CD4-positive, alpha-beta memory T cell (primary cell): Measurements from ENCODE around the gene DNAH14. TPM values are rescaled to one million over a fixed set of nuclear protein-coding genes. Genes with fewer than 3 reads are reported as not detected.

Experiments
- CTCF ChIA-PET: fragments of 350-600 bp; sonication (Branson Sonifier 250); formaldehyde crosslinking; loops from one replicate; lab custom pipeline; 2021; ENCODE audit warnings: inconsistent platforms; ENCODE audit not compliant: partially characterized antibody; lab: Charles Lee
- POLR2A ChIA-PET: fragments of 350-600 bp; sonication (Branson Sonifier 250); formaldehyde crosslinking; loops from one replicate; lab custom pipeline; 2021; ENCODE audit not compliant: partially characterized antibody; lab: Charles Lee
- DNase-seq, 5 donors: peaks; one replicate each; pipeline versions ENCODE4 v3.0.0 to v3.0.0-alpha.2; 2020 to 2022; ENCODE audit warnings: mixed read lengths in 1 of 5
- H3K27ac ChIP-seq: one replicate; pipeline ENCODE4 v1.7.0; 2013; ENCODE audit warnings: low read depth, low read length
- H3K27me3 ChIP-seq: 2 replicates; pipeline ENCODE4 v1.7.0; 2013; ENCODE audit warnings: mild to moderate bottlenecking, low read length, moderate library complexity; ENCODE audit not compliant: insufficient read depth
- H3K36me3 ChIP-seq: 2 replicates; pipeline ENCODE4 v1.7.0; 2013; ENCODE audit warnings: mild to moderate bottlenecking, low read length, moderate library complexity; ENCODE audit not compliant: insufficient read depth
- H3K4me1 ChIP-seq: 2 replicates; pipeline ENCODE4 v1.7.0; 2013; ENCODE audit warnings: mild to moderate bottlenecking, low read length, moderate library complexity; ENCODE audit not compliant: insufficient read depth
- H3K4me3 ChIP-seq, 2 donors: one replicate each; pipeline ENCODE4 v1.7.0; 2013; ENCODE audit warnings: low read length in 2 of 2, mild to moderate bottlenecking in 1 of 2
- H3K9me3 ChIP-seq, 2 donors: one replicate each; pipeline ENCODE4 v1.7.0; 2013; ENCODE audit warnings: low read length in 2 of 2, control low read depth in 1 of 2; ENCODE audit not compliant: control insufficient read depth in 1 of 2
- H3K27ac Mint-ChIP-seq, 7 donors: one replicate each; pipeline ENCODE4 v1.8.0; 2020 to 2021; ENCODE audit warnings: mixed read lengths in 7 of 7, mild to moderate bottlenecking in 6 of 7, inconsistent platforms in 3 of 7, moderate library complexity in 3 of 7
- H3K27me3 Mint-ChIP-seq, 2 donors: one replicate each; pipeline ENCODE4 v1.8.0; 2020 to 2021; ENCODE audit warnings: mixed read lengths in 2 of 2
- H3K36me3 Mint-ChIP-seq, 2 donors: one replicate each; pipeline ENCODE4 v1.8.0; 2020 to 2021; ENCODE audit warnings: mixed read lengths in 2 of 2, inconsistent platforms in 1 of 2, mild to moderate bottlenecking in 1 of 2
- H3K4me1 Mint-ChIP-seq, 4 donors: one replicate each; pipeline ENCODE4 v1.8.0; 2020 to 2021; ENCODE audit warnings: mixed read lengths in 4 of 4, mild to moderate bottlenecking in 1 of 4
- H3K4me3 Mint-ChIP-seq, 8 donors: one replicate each; pipeline ENCODE4 v1.8.0; 2020 to 2021; ENCODE audit warnings: mixed read lengths in 8 of 8, mild to moderate bottlenecking in 7 of 8, moderate library complexity in 6 of 8, inconsistent platforms in 3 of 8
- H3K9me3 Mint-ChIP-seq, 8 donors: one replicate each; pipeline ENCODE4 v1.8.0; 2020 to 2021; ENCODE audit warnings: mixed read lengths in 8 of 8, mild to moderate bottlenecking in 5 of 8, inconsistent platforms in 3 of 8, moderate library complexity in 1 of 8
- intact Hi-C: fragments of 100-400 bp; cut with micrococcal nuclease; formaldehyde crosslinking; loops from one replicate; pipeline ENCODE4 v1.15.1; 2023
- polyA plus RNA-seq, 2 donors: library from polyadenylated mRNA; unstranded; fragments of 300-500 nt; fragmentation: Illumina TruSeq; gene quantifications; one replicate each; pipeline ENCODE4 v1.2.3, GENCODE V29; 2021
- total RNA-seq, 2 experiments: library from RNA; stranded (reverse); gene quantifications; one replicate each; pipeline ENCODE4 v1.2.3, GENCODE V29; 2021

The DNAH14 gene
- total and polyA plus RNA-seq, 4 experiments from 2014 or later = 0.06 TPM; not detected in 3

DNA sequence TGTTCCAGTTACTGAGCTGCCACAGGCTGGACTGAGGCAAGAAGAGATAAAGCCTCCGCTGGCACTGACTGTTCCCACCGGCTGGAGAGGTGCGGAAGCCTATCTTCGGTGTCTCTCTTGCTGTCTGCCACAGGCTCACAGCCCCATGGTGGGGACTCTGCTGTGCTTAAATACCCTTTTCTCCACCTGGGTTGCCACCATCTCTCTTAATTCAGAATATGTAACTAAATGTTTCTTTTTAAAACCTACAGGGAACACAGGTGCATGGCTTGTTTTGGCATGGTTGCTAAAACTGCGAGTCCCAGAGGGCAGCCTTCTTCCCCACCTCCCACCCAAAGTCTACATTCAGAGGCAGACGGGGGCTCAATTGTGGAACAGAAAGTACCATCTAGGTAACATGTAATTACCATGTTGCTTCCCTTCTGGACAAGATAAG is 506.5 kb downstream of the DNAH14 start:
- ChIA-PET POLR2A (no interaction called here), CTCF (no interaction called here)
- no peaks in the 10 kb centered on the region for H3K27me3 ChIP-seq
- Mint-ChIP-seq H3K4me3 (no peak overlapping the region), H3K27ac (no peak overlapping the region), H3K9me3 (peaks cover 0 to 3% (median 0%) of the 10 kb centered on the region in 8 donors), H3K4me1 (peaks cover 0 to 7% (median 6%) of the 10 kb centered on the region in 4 donors), H3K27me3 (peaks cover 0 to 2% of the 10 kb centered on the region in 2 donors), H3K36me3 (no peaks in the 10 kb centered on the region)
- H3K27ac ChIP-seq = no peak overlapping the region
- no peak for DNase-seq
- intact Hi-C loops = no loop called here
- H3K9me3 ChIP-seq = no peaks in the 10 kb centered on the region
- no peaks in the 10 kb centered on the region for H3K4me1 ChIP-seq
- H3K4me3 ChIP-seq = no peak overlapping the region
- H3K36me3 ChIP-seq = no peaks in the 10 kb centered on the region

DNA sequence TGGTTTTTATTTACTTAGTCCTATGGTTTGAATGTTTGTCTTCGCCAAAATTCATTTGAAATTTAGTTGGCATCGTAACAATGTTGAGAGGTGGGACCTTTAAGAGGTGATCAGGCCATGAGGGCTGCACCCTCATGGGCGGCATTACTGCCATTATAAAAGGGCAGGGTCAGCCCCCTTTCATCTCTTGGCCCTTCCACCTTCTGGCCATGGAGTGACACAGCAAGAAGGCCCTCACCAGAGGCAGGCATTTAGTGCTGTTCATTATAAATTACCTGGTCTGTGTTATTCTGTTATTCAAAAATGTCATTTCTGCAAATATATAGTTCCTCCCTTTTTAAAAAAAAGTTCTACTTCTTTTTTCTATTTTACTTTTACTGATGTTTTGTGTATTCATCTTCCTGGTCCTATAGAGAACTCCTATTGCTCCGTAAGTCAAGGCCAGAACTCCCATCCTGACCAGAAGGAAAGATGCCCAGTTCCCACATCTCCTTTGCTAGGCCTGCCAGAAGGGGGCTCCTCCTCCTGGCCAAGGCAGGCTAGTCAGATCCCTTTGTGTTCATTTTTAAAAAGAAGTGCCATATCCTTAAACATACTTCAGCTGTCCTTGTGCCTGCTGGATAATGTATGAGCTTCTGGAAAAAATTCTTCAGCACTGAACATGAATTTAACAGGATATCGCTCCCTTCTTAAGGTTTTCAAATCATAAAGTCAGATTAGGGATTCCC is 508.4 kb downstream of the DNAH14 start:
- DNase-seq = no peak
- Mint-ChIP-seq H3K27me3 (peaks cover 0 to 2% of the 10 kb centered on the region in 2 donors), H3K27ac (peak overlapping the region in 1 of 7 donors; percentile 24), H3K9me3 (peaks cover 0 to 3% (median 0%) of the 10 kb centered on the region in 8 donors), H3K4me1 (peaks cover 15 to 25% (median 21%) of the 10 kb centered on the region in 4 donors), H3K36me3 (no peaks in the 10 kb centered on the region), H3K4me3 (no peak overlapping the region)
- CTCF ChIA-PET = interaction anchor here (7.9 kb wide), 1 partner anchor 11 kb away, joined by 87 read pairs; the partner anchor contains the start of gene LBR
- POLR2A ChIA-PET = interaction anchor here (1.6 kb wide), 1 partner anchor 10 kb away, joined by 5 read pairs; the partner anchor contains the start of gene LBR
- intact Hi-C loops = no loop called here
- H3K27me3 ChIP-seq = no peaks in the 10 kb centered on the region
- H3K27ac ChIP-seq = no peak overlapping the region
- H3K9me3 ChIP-seq = no peaks in the 10 kb centered on the region
- H3K4me3 ChIP-seq = no peak overlapping the region
- H3K4me1 ChIP-seq = peaks cover 18% of the 10 kb centered on the region
- no peaks in the 10 kb centered on the region for H3K36me3 ChIP-seq

DNA sequence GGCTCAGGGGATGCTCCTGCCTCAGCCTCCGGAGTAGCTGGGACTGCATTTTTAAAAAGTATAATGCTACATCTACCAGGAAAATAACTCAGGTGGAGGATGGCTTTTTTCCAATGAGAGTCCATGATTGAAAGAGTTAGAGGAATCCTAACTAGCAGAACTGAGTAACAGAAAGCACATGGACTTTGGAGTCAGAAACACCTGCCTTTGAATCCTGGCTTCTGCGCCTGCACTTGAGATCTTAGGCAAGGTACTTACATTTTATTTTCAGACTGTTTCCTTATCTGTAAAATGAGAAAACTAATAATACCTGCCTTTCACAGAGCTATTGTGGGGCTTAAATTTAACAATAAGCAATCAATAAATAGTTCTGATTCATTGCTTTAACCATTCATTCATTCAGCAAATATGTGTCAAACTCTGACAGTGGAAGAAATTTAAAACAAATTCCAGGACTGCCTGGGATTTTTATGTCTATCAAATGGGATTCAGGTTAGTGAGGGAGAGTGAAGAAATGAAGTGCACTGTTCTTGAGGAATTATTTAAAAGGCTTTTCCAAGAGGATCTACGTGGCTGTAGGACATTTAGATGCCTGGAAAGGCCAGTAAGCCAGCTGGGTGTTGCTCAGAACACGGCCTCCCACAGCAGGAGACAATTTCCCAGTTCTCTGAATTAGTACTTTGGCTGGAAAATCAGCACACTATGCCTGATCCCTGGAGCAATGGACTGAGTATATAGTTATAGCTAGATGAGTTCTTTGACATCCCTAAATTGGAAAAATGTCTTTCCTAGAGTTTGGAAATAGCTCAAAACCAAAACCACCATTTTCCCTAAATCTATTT is 511.1 kb downstream of the DNAH14 start:
- CTCF ChIA-PET = interaction anchor here (0.7 to 7.9 kb wide), 10 partner anchors 13 to 534 kb away, joined by 3 to 87 read pairs (median 5); partner anchors contain the start of gene LBR
- no peak for DNase-seq
- H3K9me3 ChIP-seq = no peaks in the 10 kb centered on the region
- H3K36me3 ChIP-seq = no peaks in the 10 kb centered on the region
- H3K27me3 Mint-ChIP-seq = no peaks in the 10 kb centered on the region
- peaks cover 43% of the 10 kb centered on the region for H3K4me1 ChIP-seq
- H3K27ac Mint-ChIP-seq = peak overlapping the region in 1 of 7 donors; percentile 8
- no peaks in the 10 kb centered on the region for H3K36me3 Mint-ChIP-seq
- H3K4me3 Mint-ChIP-seq = no peak overlapping the region
- POLR2A ChIA-PET = interaction anchor here (8.0 to 9.3 kb wide), 2 partner anchors 13 to 27 kb away, joined by 209 to 319 read pairs; partner anchors contain the start of gene LBR
- intact Hi-C loops = loop anchor here (5.0 kb wide), 1 partner anchor 123 kb away; no protein-coding TSS in a partner anchor
- no peaks in the 10 kb centered on the region for H3K27me3 ChIP-seq
- no peak overlapping the region for H3K27ac ChIP-seq
- H3K4me3 ChIP-seq = no peak overlapping the region
- peaks cover 32 to 51% (median 44%) of the 10 kb centered on the region in 4 donors for H3K4me1 Mint-ChIP-seq
- H3K9me3 Mint-ChIP-seq = no peaks in the 10 kb centered on the region

DNA sequence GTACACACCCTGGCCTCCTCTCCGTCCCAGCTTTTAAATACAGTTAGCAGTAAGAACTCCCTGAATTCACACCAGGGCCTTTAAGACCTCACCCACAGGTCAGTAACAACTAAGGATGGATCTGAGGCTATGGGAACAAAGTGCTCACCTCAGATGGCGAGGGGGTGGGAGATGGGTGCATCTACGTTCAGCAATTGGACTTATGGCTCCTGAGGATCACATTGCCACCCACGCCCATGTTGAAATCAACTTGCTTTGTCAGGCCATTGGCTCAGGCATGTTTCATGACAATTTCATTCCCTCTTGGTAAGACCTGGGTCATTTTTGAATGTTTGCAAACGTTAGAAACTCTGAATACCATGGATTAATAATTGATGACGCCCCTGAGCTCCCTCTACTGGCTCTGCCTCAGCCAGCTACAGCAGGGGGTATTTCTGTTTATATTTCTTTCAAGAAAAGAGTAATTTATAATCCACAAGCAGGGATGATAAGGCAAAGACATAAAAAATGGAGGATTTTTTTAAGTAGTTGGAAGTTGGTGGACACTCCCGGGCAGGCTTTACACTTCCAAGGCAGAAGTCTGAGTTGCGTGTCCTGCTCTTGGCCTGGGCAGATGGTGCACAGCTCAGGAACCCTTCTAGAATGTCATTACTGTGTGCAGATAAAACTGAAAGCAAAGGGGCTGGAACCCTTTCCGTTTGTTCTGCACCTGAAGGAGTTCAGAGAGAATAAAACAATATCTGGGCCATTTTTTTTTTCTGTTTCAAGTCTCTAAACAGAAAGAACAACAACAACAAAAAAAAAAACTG is 512.0 kb downstream of the DNAH14 start:
- Histone ChIP-seq H3K9me3 (no peaks in the 10 kb centered on the region), H3K27ac (peak overlapping the region; percentile 31), H3K4me1 (peaks cover 52% of the 10 kb centered on the region), H3K36me3 (no peaks in the 10 kb centered on the region), H3K27me3 (no peaks in the 10 kb centered on the region), H3K4me3 (no peak overlapping the region)
- intact Hi-C loops = loop anchor here (5.0 kb wide), 1 partner anchor 124 kb away; no protein-coding TSS in a partner anchor
- no peaks in the 10 kb centered on the region for H3K27me3 Mint-ChIP-seq
- no peak for DNase-seq
- peaks cover 40 to 60% (median 53%) of the 10 kb centered on the region in 4 donors for H3K4me1 Mint-ChIP-seq
- ChIA-PET POLR2A (interaction anchor here (0.6 to 9.3 kb wide), 5 partner anchors 14 to 543 kb away, joined by 3 to 319 read pairs (median 4); partner anchors contain the start of gene LBR), CTCF (interaction anchor here (0.9 to 7.9 kb wide), 8 partner anchors 10 to 122 kb away, joined by 3 to 87 read pairs (median 6); partner anchors contain the start of gene LBR)
- H3K4me3 Mint-ChIP-seq = peak overlapping the region; percentile 13 to 75 (median 41)
- H3K36me3 Mint-ChIP-seq = no peaks in the 10 kb centered on the region
- H3K27ac Mint-ChIP-seq = peak overlapping the region; percentile 25 to 84 (median 49)
- no peaks in the 10 kb centered on the region for H3K9me3 Mint-ChIP-seq

DNA sequence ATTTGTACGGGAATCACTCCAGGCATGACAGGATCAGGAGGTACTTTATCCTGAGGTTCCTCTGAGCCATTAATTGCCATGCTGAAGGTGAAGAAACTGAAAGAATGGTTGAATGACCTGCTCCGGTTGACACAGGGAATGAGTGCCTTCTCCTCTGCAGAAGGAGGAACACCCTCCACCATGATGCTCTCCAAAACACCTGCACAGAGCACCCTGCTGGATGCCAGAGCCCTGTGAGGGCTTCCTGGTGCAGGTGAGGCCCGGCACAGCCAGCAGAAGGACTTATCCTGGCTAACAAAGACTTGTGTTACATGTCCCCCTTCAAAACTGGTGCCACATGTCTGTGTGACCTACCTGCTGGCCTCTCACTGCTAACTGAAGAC is 512.6 kb downstream of the DNAH14 start:
- DNase-seq = no peak

More for the DNA sequence above, 512.6 kb downstream of the DNAH14 start:
- no peaks in the 10 kb centered on the region for H3K36me3 ChIP-seq
- peaks cover 40 to 64% (median 54%) of the 10 kb centered on the region in 4 donors for H3K4me1 Mint-ChIP-seq
- ChIA-PET CTCF (interaction anchor here (1.5 to 7.9 kb wide), 5 partner anchors 10 to 123 kb away, joined by 4 to 87 read pairs (median 8); partner anchors contain the start of gene LBR), POLR2A (interaction anchor here (0.6 to 9.3 kb wide), 5 partner anchors 14 to 542 kb away, joined by 3 to 319 read pairs (median 4); partner anchors contain the start of gene LBR)
- H3K36me3 Mint-ChIP-seq = no peaks in the 10 kb centered on the region
- H3K9me3 ChIP-seq = no peaks in the 10 kb centered on the region
- H3K4me1 ChIP-seq = peaks cover 58% of the 10 kb centered on the region
- no peak overlapping the region for H3K4me3 ChIP-seq
- H3K4me3 Mint-ChIP-seq = peak overlapping the region in 6 of 8 donors; percentile 21 to 75 (median 41)
- H3K9me3 Mint-ChIP-seq = no peaks in the 10 kb centered on the region
- no peaks in the 10 kb centered on the region for H3K27me3 Mint-ChIP-seq
- peak overlapping the region; percentile 25 to 84 (median 74) for H3K27ac Mint-ChIP-seq
- intact Hi-C loops = loop anchor here (5.0 kb wide), 1 partner anchor 125 kb away; no protein-coding TSS in a partner anchor
- peak overlapping the region; percentile 31 for H3K27ac ChIP-seq
- no peaks in the 10 kb centered on the region for H3K27me3 ChIP-seq
